H1 (cell line): ENCODE results near the gene CCDC24. TPM values are rescaled to one million over a fixed set of nuclear protein-coding genes. Genes with fewer than 3 reads are reported as not detected.

Source experiments
- ATF2 ChIP-seq: IDR thresholded peaks from 2 replicates; pipeline ENCODE4 v1.6.1; 2012; ENCODE audit warnings: low read length, inconsistent platforms
- BCL11A ChIP-seq, 2 experiments: IDR thresholded peaks; one replicate each; pipeline ENCODE4 v1.6.1; 2011; ENCODE audit warnings: low read depth in 2 of 2, low read length in 2 of 2, mild to moderate bottlenecking in 2 of 2
- CHD7 ChIP-seq: fragments of 300-600 bp; sonication (generic); IDR thresholded peaks from 2 replicates; pipeline ENCODE4 v1.7.1; 2012; ENCODE audit warnings: low read length, moderate library complexity, mild to moderate bottlenecking, inconsistent platforms; ENCODE audit not compliant: insufficient replicate concordance
- HDAC6 ChIP-seq: IDR thresholded peaks from one replicate; pipeline ENCODE4 v1.7.1; 2012; ENCODE audit warnings: low read depth, mild to moderate bottlenecking, inconsistent platforms, low read length, moderate library complexity
- KDM5A ChIP-seq: fragments of 200-600 bp; IDR thresholded peaks from 2 replicates; pipeline ENCODE4 v1.7.1; 2012; ENCODE audit warnings: mild to moderate bottlenecking, low read length, inconsistent platforms, mixed read lengths
- RXRA ChIP-seq: IDR thresholded peaks from 2 replicates; pipeline ENCODE4 v1.6.1; 2011; ENCODE audit warnings: low read depth, mild to moderate bottlenecking, low read length, moderate library complexity; ENCODE audit not compliant: insufficient read depth
- polyA plus RNA-seq, 7 experiments: library from polyadenylated mRNA; depleted of rRNA in 3 of 7; stranded (reverse) in 5 of 7; unstranded in 2 of 7; fragments of >200 nt in 5 of 7; fragments of 200-250 nt in 2 of 7; gene quantifications; 1 replicate in 5 of 7; 2 replicates in 1 of 7; 4 replicates in 1 of 7; pipeline versions ENCODE4 v1.2.1 to v1.2.3, GENCODE V29; 2011 to 2013; ENCODE audit warnings: missing spikeins in 2 of 7, mixed read lengths in 2 of 7
- total RNA-seq: library from RNA; stranded (reverse); fragmentation: NEBNext Ultra II Directional; extraction: Animal tissue kit (Norgen Biotek cat#: 25700); gene quantifications from 2 replicates; pipeline ENCODE4 v1.2.1, GENCODE V29; 2021
- TF ChIP-seq, protein P1 (sequence below): IDR thresholded peaks from 2 replicates; pipeline ENCODE4 v1.6.1; 2011; ENCODE audit warnings: low read length, improper control_type of control experiment

Gene CCDC24
- total and polyA plus RNA-seq, 2 of the 8 experiments (the other 6 are each of a cell fraction or from before 2014, with no cell fraction given): 11.2 to 11.4 TPM

GRCh38 chr1:43991476-43992231, at the start of gene CCDC24 (continued):
- TF ChIP-seq ATF2 (no peak), BCL11A (IDR thresholded peaks at IDR 0.05; ENCODE audit: low read depth in 2 of 2, low read length in 2 of 2) (no peak), HDAC6 (no peak), CHD7 (no peak), KDM5A (no peak), RXRA (no peak)
- TF ChIP-seq, protein P1, sequence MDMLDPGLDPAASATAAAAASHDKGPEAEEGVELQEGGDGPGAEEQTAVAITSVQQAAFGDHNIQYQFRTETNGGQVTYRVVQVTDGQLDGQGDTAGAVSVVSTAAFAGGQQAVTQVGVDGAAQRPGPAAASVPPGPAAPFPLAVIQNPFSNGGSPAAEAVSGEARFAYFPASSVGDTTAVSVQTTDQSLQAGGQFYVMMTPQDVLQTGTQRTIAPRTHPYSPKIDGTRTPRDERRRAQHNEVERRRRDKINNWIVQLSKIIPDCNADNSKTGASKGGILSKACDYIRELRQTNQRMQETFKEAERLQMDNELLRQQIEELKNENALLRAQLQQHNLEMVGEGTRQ: no peak
